ENCODE data around the gene HLCS. TPM values are rescaled to one million over a fixed set of nuclear protein-coding genes. Genes with fewer than 3 reads are reported as not detected.

Gene HLCS
- polyA plus RNA-seq, 1 experiment, result 16.9 TPM

GRCh38 chr21:36716836-36717235 lies 249.6 kb downstream of the HLCS start:
- POLR2A ChIA-PET, result no interaction called here

GRCh38 chr21:36716387-36716786 lies 250.1 kb downstream of the HLCS start:
- ChIA-PET CTCF (interaction anchor here (0.6 kb wide), 1 partner anchor 16 kb away, joined by 3 read pairs; no protein-coding TSS in a partner anchor), POLR2A (no interaction called here)
- Histone ChIP-seq H3K27me3 (ENCODE audit: control insufficient read depth, insufficient read depth, low read length) (peaks cover 38% of the 10 kb centered on the region), H3K36me3 (ENCODE audit: control insufficient read depth, insufficient read depth, low read length) (no peaks in the 10 kb centered on the region), H3K4me3 (ENCODE audit: low read depth, low read length) (no peak overlapping the region)
- no peak for TF ChIP-seq CTCF (IDR thresholded peaks at IDR 0.05; ENCODE audit: insufficient read depth, low read depth, low read length)
- DNase-seq (ENCODE audit: low read depth), result no peak

More at GRCh38 chr21:36716836-36717235, 249.6 kb downstream of the HLCS start:
- DNase-seq (ENCODE audit: low read depth), result no peak
- CTCF ChIA-PET, result interaction anchor here (0.6 kb wide), 1 partner anchor 15 kb away, joined by 3 read pairs; no protein-coding TSS in a partner anchor
- no peak overlapping the region for H3K4me3 ChIP-seq (ENCODE audit: low read depth, low read length)
- TF ChIP-seq CTCF (IDR thresholded peaks at IDR 0.05; ENCODE audit: insufficient read depth, low read depth, low read length), result no peak
- H3K27me3 ChIP-seq (ENCODE audit: control insufficient read depth, insufficient read depth, low read length), result peaks cover 38% of the 10 kb centered on the region
- no peaks in the 10 kb centered on the region for H3K36me3 ChIP-seq (ENCODE audit: control insufficient read depth, insufficient read depth, low read length)

- Histone ChIP-seq H3K4me3 (ENCODE audit: low read depth, low read length) (no peak overlapping the region), H3K27me3 (ENCODE audit: control insufficient read depth, insufficient read depth, low read length) (peaks cover 50% of the 10 kb centered on the region), H3K36me3 (ENCODE audit: control insufficient read depth, insufficient read depth, low read length) (no peaks in the 10 kb centered on the region)
- ChIA-PET CTCF (no interaction called here), POLR2A (no interaction called here)
- no peak for TF ChIP-seq CTCF (IDR thresholded peaks at IDR 0.05; ENCODE audit: insufficient read depth, low read depth, low read length)
- DNase-seq (ENCODE audit: low read depth), result no peak
Observed at GRCh38 chr21:36713746-36714145, 252.7 kb downstream of the HLCS start.

- H3K36me3 ChIP-seq (ENCODE audit: control insufficient read depth, insufficient read depth, low read length), result no peaks in the 10 kb centered on the region
- peaks cover 55% of the 10 kb centered on the region for H3K27me3 ChIP-seq (ENCODE audit: control insufficient read depth, insufficient read depth, low read length)
- DNase-seq (ENCODE audit: low read depth), result no peak
- CTCF ChIA-PET, result interaction anchor here (1.0 to 1.8 kb wide), 2 partner anchors 80 to 143 kb away, joined by 3 to 4 read pairs; no protein-coding TSS in a partner anchor
- H3K4me3 ChIP-seq (ENCODE audit: low read depth, low read length), result no peak overlapping the region
- POLR2A ChIA-PET, result no interaction called here
- TF ChIP-seq CTCF (IDR thresholded peaks at IDR 0.05; ENCODE audit: insufficient read depth, low read depth, low read length), result no peak
Observed at GRCh38 chr21:36710729-36711048, 255.8 kb downstream of the HLCS start.

- ChIA-PET CTCF (interaction anchor here (1.0 to 1.8 kb wide), 2 partner anchors 79 to 144 kb away, joined by 3 to 4 read pairs; no protein-coding TSS in a partner anchor), POLR2A (no interaction called here)
- no peak for DNase-seq (ENCODE audit: low read depth)
- Histone ChIP-seq H3K4me3 (ENCODE audit: low read depth, low read length) (no peak overlapping the region), H3K27me3 (ENCODE audit: control insufficient read depth, insufficient read depth, low read length) (peaks cover 61% of the 10 kb centered on the region), H3K36me3 (ENCODE audit: control insufficient read depth, insufficient read depth, low read length) (no peaks in the 10 kb centered on the region)
- no peak for TF ChIP-seq CTCF (IDR thresholded peaks at IDR 0.05; ENCODE audit: insufficient read depth, low read depth, low read length)
Observed at GRCh38 chr21:36709868-36710728, 256.4 kb downstream of the HLCS start.

All from BJ (cell line).